ENCODE measurements around the gene DNAH2. TPM values are rescaled to one million over a fixed set of nuclear protein-coding genes. Genes with fewer than 3 reads are reported as not detected.

Gene DNAH2
- total and polyA plus RNA-seq, 4 experiments from 2014 or later, result not detected

- intact Hi-C loops (cut with micrococcal nuclease), result no loop called here
- Mint-ChIP-seq H3K9me3 (no peaks in the 10 kb centered on the region), H3K36me3 (peaks cover 0 to 10% of the 10 kb centered on the region in 2 donors), H3K4me1 (peaks cover 16 to 34% (median 25%) of the 10 kb centered on the region in 4 donors), H3K27me3 (peaks cover 58 to 69% of the 10 kb centered on the region in 2 donors), H3K4me3 (peak overlapping the region in 1 of 8 donors; percentile 30), H3K27ac (peak overlapping the region in 1 of 7 donors; percentile 35)
- Histone ChIP-seq H3K4me1 (ENCODE audit: insufficient read depth, low read length) (peaks cover 15% of the 10 kb centered on the region), H3K4me3 (ENCODE audit: low read length in 2 of 2) (no peak overlapping the region), H3K27me3 (ENCODE audit: insufficient read depth, low read length) (peaks cover 30% of the 10 kb centered on the region), H3K9me3 (ENCODE audit: control insufficient read depth in 1 of 2, low read length in 2 of 2) (no peaks in the 10 kb centered on the region), H3K27ac (ENCODE audit: low read depth, low read length) (no peak overlapping the region), H3K36me3 (ENCODE audit: insufficient read depth, low read length) (no peaks in the 10 kb centered on the region)
- ChIA-PET CTCF (ENCODE audit: partially characterized antibody) (no interaction called here), POLR2A (ENCODE audit: partially characterized antibody) (no interaction called here)
- DNase-seq, result no peak
Observed at GRCh38 chr17:7707858-7708750, 9.4 kb upstream of the DNAH2 start.

GRCh38 chr17:7709031-7709430 is 8.5 kb upstream of the DNAH2 start:
- no peak overlapping the region for H3K4me3 Mint-ChIP-seq
- H3K27ac Mint-ChIP-seq, result no peak overlapping the region
- Histone ChIP-seq H3K27me3 (ENCODE audit: insufficient read depth, low read length) (peaks cover 26% of the 10 kb centered on the region), H3K4me1 (ENCODE audit: insufficient read depth, low read length) (peaks cover 15% of the 10 kb centered on the region), H3K4me3 (ENCODE audit: low read length in 2 of 2) (no peak overlapping the region), H3K9me3 (ENCODE audit: control insufficient read depth in 1 of 2, low read length in 2 of 2) (no peaks in the 10 kb centered on the region), H3K27ac (ENCODE audit: low read depth, low read length) (no peak overlapping the region), H3K36me3 (ENCODE audit: insufficient read depth, low read length) (no peaks in the 10 kb centered on the region)
- H3K36me3 Mint-ChIP-seq, result peaks cover 0 to 8% of the 10 kb centered on the region in 2 donors
- intact Hi-C loops (cut with micrococcal nuclease), result no loop called here
- DNase-seq, result no peak
- peaks cover 56 to 69% of the 10 kb centered on the region in 2 donors for H3K27me3 Mint-ChIP-seq
- peaks cover 16 to 37% (median 26%) of the 10 kb centered on the region in 4 donors for H3K4me1 Mint-ChIP-seq
- ChIA-PET CTCF (ENCODE audit: partially characterized antibody) (no interaction called here), POLR2A (ENCODE audit: partially characterized antibody) (no interaction called here)
- no peaks in the 10 kb centered on the region for H3K9me3 Mint-ChIP-seq

- Histone ChIP-seq H3K4me1 (ENCODE audit: insufficient read depth, low read length) (peaks cover 6% of the 10 kb centered on the region), H3K27me3 (ENCODE audit: insufficient read depth, low read length) (peaks cover 18% of the 10 kb centered on the region), H3K36me3 (ENCODE audit: insufficient read depth, low read length) (no peaks in the 10 kb centered on the region), H3K4me3 (ENCODE audit: low read length in 2 of 2) (no peak overlapping the region), H3K9me3 (ENCODE audit: control insufficient read depth in 1 of 2, low read length in 2 of 2) (no peaks in the 10 kb centered on the region), H3K27ac (ENCODE audit: low read depth, low read length) (no peak overlapping the region)
- CTCF ChIA-PET (ENCODE audit: partially characterized antibody), result interaction anchor here (0.9 kb wide), 1 partner anchor 18 kb away, joined by 6 read pairs; no protein-coding TSS in a partner anchor
- Mint-ChIP-seq H3K4me3 (peak overlapping the region in 1 of 8 donors; percentile 48), H3K27me3 (peaks cover 55 to 68% of the 10 kb centered on the region in 2 donors), H3K36me3 (peaks cover 0 to 4% of the 10 kb centered on the region in 2 donors), H3K9me3 (no peaks in the 10 kb centered on the region), H3K27ac (no peak overlapping the region), H3K4me1 (peaks cover 12 to 28% (median 20%) of the 10 kb centered on the region in 4 donors)
- intact Hi-C loops (cut with micrococcal nuclease), result no loop called here
- DNase-seq, result no peak
- POLR2A ChIA-PET (ENCODE audit: partially characterized antibody), result interaction anchor here (0.9 kb wide), 1 partner anchor 24 kb away, joined by 4 read pairs; no protein-coding TSS in a partner anchor
Observed at GRCh38 chr17:7710301-7710700, 7.2 kb upstream of the DNAH2 start.

- no peaks in the 10 kb centered on the region for H3K9me3 Mint-ChIP-seq
- no peak for DNase-seq
- CTCF ChIA-PET (ENCODE audit: partially characterized antibody), result interaction anchor here (0.9 kb wide), 1 partner anchor 17 kb away, joined by 6 read pairs; no protein-coding TSS in a partner anchor
- Histone ChIP-seq H3K9me3 (ENCODE audit: control insufficient read depth in 1 of 2, low read length in 2 of 2) (no peaks in the 10 kb centered on the region), H3K4me1 (ENCODE audit: insufficient read depth, low read length) (peaks cover 6% of the 10 kb centered on the region), H3K27ac (ENCODE audit: low read depth, low read length) (no peak overlapping the region), H3K36me3 (ENCODE audit: insufficient read depth, low read length) (no peaks in the 10 kb centered on the region), H3K27me3 (ENCODE audit: insufficient read depth, low read length) (peaks cover 27% of the 10 kb centered on the region), H3K4me3 (ENCODE audit: low read length in 2 of 2) (no peak overlapping the region)
- POLR2A ChIA-PET (ENCODE audit: partially characterized antibody), result interaction anchor here (0.9 kb wide), 1 partner anchor 25 kb away, joined by 4 read pairs; no protein-coding TSS in a partner anchor
- H3K4me3 Mint-ChIP-seq, result no peak overlapping the region
- peaks cover 9 to 20% (median 15%) of the 10 kb centered on the region in 4 donors for H3K4me1 Mint-ChIP-seq
- peaks cover 55 to 69% of the 10 kb centered on the region in 2 donors for H3K27me3 Mint-ChIP-seq
- H3K27ac Mint-ChIP-seq, result no peak overlapping the region
- H3K36me3 Mint-ChIP-seq, result peaks cover 0 to 4% of the 10 kb centered on the region in 2 donors
- intact Hi-C loops (cut with micrococcal nuclease), result no loop called here
Observed at GRCh38 chr17:7711051-7711755, 6.3 kb upstream of the DNAH2 start.

GRCh38 chr17:7712111-7712771 is 5.3 kb upstream of the DNAH2 start:
- CTCF ChIA-PET (ENCODE audit: partially characterized antibody), result no interaction called here
- peaks cover 0 to 4% of the 10 kb centered on the region in 2 donors for H3K36me3 Mint-ChIP-seq
- no peaks in the 10 kb centered on the region for H3K9me3 Mint-ChIP-seq

GRCh38 chr17:7713782-7714181 is 3.8 kb upstream of the DNAH2 start:
- H3K36me3 Mint-ChIP-seq, result peaks cover 0 to 4% of the 10 kb centered on the region in 2 donors
- no peak for DNase-seq
- peaks cover 27% of the 10 kb centered on the region for H3K4me1 ChIP-seq (ENCODE audit: insufficient read depth, low read length)
- H3K9me3 Mint-ChIP-seq, result no peaks in the 10 kb centered on the region
- no peak overlapping the region for H3K4me3 ChIP-seq (ENCODE audit: low read length in 2 of 2)
- peaks cover 55 to 72% of the 10 kb centered on the region in 2 donors for H3K27me3 Mint-ChIP-seq
- H3K27me3 ChIP-seq (ENCODE audit: insufficient read depth, low read length), result peaks cover 28% of the 10 kb centered on the region
- POLR2A ChIA-PET (ENCODE audit: partially characterized antibody), result no interaction called here
- no peak overlapping the region for H3K4me3 Mint-ChIP-seq
- H3K27ac ChIP-seq (ENCODE audit: low read depth, low read length), result no peak overlapping the region
- CTCF ChIA-PET (ENCODE audit: partially characterized antibody), result no interaction called here
- H3K9me3 ChIP-seq (ENCODE audit: control insufficient read depth in 1 of 2, low read length in 2 of 2), result no peaks in the 10 kb centered on the region
- H3K4me1 Mint-ChIP-seq, result peaks cover 16 to 37% (median 29%) of the 10 kb centered on the region in 4 donors
- no peak overlapping the region for H3K27ac Mint-ChIP-seq
- H3K36me3 ChIP-seq (ENCODE audit: insufficient read depth, low read length), result no peaks in the 10 kb centered on the region
- intact Hi-C loops (cut with micrococcal nuclease), result no loop called here

More at GRCh38 chr17:7712111-7712771, 5.3 kb upstream of the DNAH2 start:
- peaks cover 10 to 24% (median 17%) of the 10 kb centered on the region in 4 donors for H3K4me1 Mint-ChIP-seq
- POLR2A ChIA-PET (ENCODE audit: partially characterized antibody), result no interaction called here
- DNase-seq, result no peak
- intact Hi-C loops (cut with micrococcal nuclease), result no loop called here
- no peak overlapping the region for H3K4me3 ChIP-seq (ENCODE audit: low read length in 2 of 2)
- H3K27me3 ChIP-seq (ENCODE audit: insufficient read depth, low read length), result peaks cover 25% of the 10 kb centered on the region
- H3K4me1 ChIP-seq (ENCODE audit: insufficient read depth, low read length), result peaks cover 16% of the 10 kb centered on the region
- H3K27ac Mint-ChIP-seq, result peak overlapping the region in 1 of 7 donors; percentile 55
- H3K27me3 Mint-ChIP-seq, result peaks cover 51 to 67% of the 10 kb centered on the region in 2 donors
- no peak overlapping the region for H3K27ac ChIP-seq (ENCODE audit: low read depth, low read length)
- H3K9me3 ChIP-seq (ENCODE audit: control insufficient read depth in 1 of 2, low read length in 2 of 2), result no peaks in the 10 kb centered on the region
- H3K36me3 ChIP-seq (ENCODE audit: insufficient read depth, low read length), result no peaks in the 10 kb centered on the region
- no peak overlapping the region for H3K4me3 Mint-ChIP-seq
